Endothelial cell of umbilical vein (primary cell): ENCODE data around the gene MUC2.

Experiments
- CTCF ChIP-seq, 2 donors: IDR thresholded peaks; 1 replicate in 1 of 2; 2 replicates in 1 of 2; pipeline ENCODE4 v1.5.1; 2011; ENCODE audit warnings: low read length in 2 of 2, mild to moderate bottlenecking in 2 of 2, moderate library complexity in 2 of 2, control low read depth in 1 of 2, inconsistent platforms in 1 of 2, low read depth in 1 of 2; ENCODE audit not compliant: insufficient read depth in 1 of 2; ENCODE audit errors: extremely low read depth in 1 of 2
- EZH2 ChIP-seq: IDR thresholded peaks from 2 replicates; pipeline ENCODE4 v1.6.1; 2012; ENCODE audit warnings: borderline replicate concordance, low read depth, mild to moderate bottlenecking, moderate library complexity, low read length, inconsistent platforms; ENCODE audit not compliant: severe bottlenecking
- MAX ChIP-seq: IDR thresholded peaks from 2 replicates; pipeline ENCODE4 v1.6.1; 2011; ENCODE audit not compliant: insufficient read depth, insufficient read length
- POLR2A ChIP-seq: IDR thresholded peaks from 2 replicates; pipeline ENCODE4 v1.6.1; 2012; ENCODE audit warnings: low read depth, mild to moderate bottlenecking, control low read depth, low read length
- POLR2AphosphoS5 ChIP-seq: IDR thresholded peaks from 2 replicates; pipeline ENCODE4 v1.6.1; 2012; ENCODE audit warnings: low read depth, mild to moderate bottlenecking, control low read depth, low read length, moderate library complexity; ENCODE audit not compliant: insufficient read depth

GRCh38 chr11:1060410-1060809 is 14.3 kb upstream of the MUC2 start:
- no peak for TF ChIP-seq CTCF (IDR thresholded peaks at IDR 0.05; ENCODE audit: extremely low read depth in 1 of 2, insufficient read depth in 1 of 2, low read depth in 1 of 2, low read length in 2 of 2)
- no peak for TF ChIP-seq EZH2
- TF ChIP-seq POLR2A = no peak
- no peak for TF ChIP-seq MAX
- no peak for TF ChIP-seq POLR2AphosphoS5
